ENCODE results near the gene NOL4L. TPM values are rescaled to one million over a fixed set of nuclear protein-coding genes. Genes with fewer than 3 reads are reported as not detected.

The NOL4L gene
- total RNA-seq, 4 donors from 2014 or later, result 5.8 to 19.4 (median 12.8) TPM

GRCh38 chr20:32589769-32590168 is 4.6 kb upstream of the NOL4L start:
- intact Hi-C loops (cut with DNase I), result loop anchor here (10.0 kb wide), 1 partner anchor 65 kb away; no protein-coding TSS in a partner anchor
- Histone ChIP-seq H3K4me1 (peaks cover 0 to 9% (median 9%) of the 10 kb centered on the region in 4 donors), H3K27me3 (peaks cover 0 to 12% (median 0%) of the 10 kb centered on the region in 4 donors), H3K27ac (replicated peaks in 1 of 4) (no peak overlapping the region), H3K9me3 (no peaks in the 10 kb centered on the region), H3K36me3 (no peaks in the 10 kb centered on the region), H3K4me3 (no peak overlapping the region)
- WGBS, result 86% methylated on average over 5 of the region's 5 CpGs
- TF ChIP-seq POLR2AphosphoS5 (IDR thresholded peaks at IDR 0.05) (no peak), CTCF (IDR thresholded peaks at IDR 0.05) (no peak), POLR2A (IDR thresholded peaks at IDR 0.05; ENCODE audit: low read depth) (no peak), EP300 (IDR thresholded peaks at IDR 0.05) (no peak)
- no peak for DNase-seq (ENCODE audit: extremely low spot score)

- DNase-seq (ENCODE audit: extremely low spot score), result no peak
- TF ChIP-seq POLR2A (IDR thresholded peaks at IDR 0.05; ENCODE audit: low read depth) (no peak), CTCF (IDR thresholded peaks at IDR 0.05) (no peak), EP300 (IDR thresholded peaks at IDR 0.05) (no peak), POLR2AphosphoS5 (IDR thresholded peaks at IDR 0.05) (no peak)
- Histone ChIP-seq H3K4me3 (no peak overlapping the region), H3K4me1 (peaks cover 0 to 13% (median 13%) of the 10 kb centered on the region in 4 donors), H3K36me3 (no peaks in the 10 kb centered on the region), H3K27me3 (peaks cover 0 to 12% (median 0%) of the 10 kb centered on the region in 4 donors), H3K27ac (replicated peaks in 1 of 4) (no peak overlapping the region), H3K9me3 (no peaks in the 10 kb centered on the region)
- WGBS, result 74% methylated on average over 3 of the region's 5 CpGs
- intact Hi-C loops (cut with DNase I), result loop anchor here (10.0 kb wide), 1 partner anchor 64 kb away; no protein-coding TSS in a partner anchor
Observed at GRCh38 chr20:32589256-32589655, 4.1 kb upstream of the NOL4L start.

- TF ChIP-seq POLR2A (IDR thresholded peaks at IDR 0.05; ENCODE audit: low read depth), result no peak
- no peak for TF ChIP-seq POLR2AphosphoS5 (IDR thresholded peaks at IDR 0.05)
Observed at GRCh38 chr20:32588040-32588439, 2.9 kb upstream of the NOL4L start.

GRCh38 chr20:32586291-32586690 is 1.2 kb upstream of the NOL4L start:
- Histone ChIP-seq H3K4me1 (peaks cover 4 to 37% (median 30%) of the 10 kb centered on the region in 4 donors), H3K27ac (replicated peaks in 1 of 4) (no peak overlapping the region), H3K4me3 (no peak overlapping the region), H3K36me3 (no peaks in the 10 kb centered on the region), H3K9me3 (no peaks in the 10 kb centered on the region), H3K27me3 (peaks cover 0 to 12% (median 0%) of the 10 kb centered on the region in 4 donors)
- WGBS, result 71% methylated on average over 8 of the region's 8 CpGs
- DNase-seq (ENCODE audit: extremely low spot score), result no peak
- TF ChIP-seq EP300 (IDR thresholded peaks at IDR 0.05) (no peak), CTCF (IDR thresholded peaks at IDR 0.05) (no peak), POLR2A (IDR thresholded peaks at IDR 0.05; ENCODE audit: low read depth) (no peak), POLR2AphosphoS5 (IDR thresholded peaks at IDR 0.05) (no peak)
- intact Hi-C loops (cut with DNase I), result loop anchor here (10.0 kb wide), 1 partner anchor 61 kb away; no protein-coding TSS in a partner anchor

More at GRCh38 chr20:32588040-32588439, 2.9 kb upstream of the NOL4L start:
- no peak for DNase-seq (ENCODE audit: extremely low spot score)
- Histone ChIP-seq H3K27me3 (peaks cover 0 to 12% (median 0%) of the 10 kb centered on the region in 4 donors), H3K4me3 (no peak overlapping the region), H3K9me3 (no peaks in the 10 kb centered on the region), H3K36me3 (no peaks in the 10 kb centered on the region), H3K4me1 (peaks cover 0 to 25% (median 24%) of the 10 kb centered on the region in 4 donors), H3K27ac (replicated peaks in 1 of 4) (no peak overlapping the region)
- intact Hi-C loops (cut with DNase I), result loop anchor here (10.0 kb wide), 1 partner anchor 63 kb away; no protein-coding TSS in a partner anchor
- 83% methylated on average over 5 of the region's 5 CpGs for WGBS

GRCh38 chr20:32585586-32586127 is 524 bp upstream of the NOL4L start:
- Histone ChIP-seq H3K4me1 (peaks cover 4 to 37% (median 30%) of the 10 kb centered on the region in 4 donors), H3K27me3 (peaks cover 0 to 12% (median 0%) of the 10 kb centered on the region in 4 donors), H3K4me3 (peak overlapping the region; percentile 73 to 85 (median 74)), H3K9me3 (no peaks in the 10 kb centered on the region), H3K27ac (replicated peaks in 1 of 4) (no peak overlapping the region), H3K36me3 (no peaks in the 10 kb centered on the region)
- intact Hi-C loops (cut with DNase I), result loop anchor here (10.0 kb wide), 1 partner anchor 61 kb away; no protein-coding TSS in a partner anchor
- no peak for DNase-seq (ENCODE audit: extremely low spot score)
- no peak for TF ChIP-seq POLR2A (IDR thresholded peaks at IDR 0.05; ENCODE audit: low read depth)
- no peak for TF ChIP-seq CTCF (IDR thresholded peaks at IDR 0.05)
- no peak for TF ChIP-seq POLR2AphosphoS5 (IDR thresholded peaks at IDR 0.05)
- no peak for TF ChIP-seq EP300 (IDR thresholded peaks at IDR 0.05)
- 45% methylated on average over 9 of the region's 32 CpGs for whole genome bisulfite sequencing
